Measurements from ENCODE around the gene MYMX. TPM values are rescaled to one million over a fixed set of nuclear protein-coding genes. Genes with fewer than 3 reads are reported as not detected.

MYMX gene
- total and polyA plus RNA-seq, 2 of the 13 experiments (the other 11 are each of a cell fraction or from before 2014, with no cell fraction given), result not detected

DNA sequence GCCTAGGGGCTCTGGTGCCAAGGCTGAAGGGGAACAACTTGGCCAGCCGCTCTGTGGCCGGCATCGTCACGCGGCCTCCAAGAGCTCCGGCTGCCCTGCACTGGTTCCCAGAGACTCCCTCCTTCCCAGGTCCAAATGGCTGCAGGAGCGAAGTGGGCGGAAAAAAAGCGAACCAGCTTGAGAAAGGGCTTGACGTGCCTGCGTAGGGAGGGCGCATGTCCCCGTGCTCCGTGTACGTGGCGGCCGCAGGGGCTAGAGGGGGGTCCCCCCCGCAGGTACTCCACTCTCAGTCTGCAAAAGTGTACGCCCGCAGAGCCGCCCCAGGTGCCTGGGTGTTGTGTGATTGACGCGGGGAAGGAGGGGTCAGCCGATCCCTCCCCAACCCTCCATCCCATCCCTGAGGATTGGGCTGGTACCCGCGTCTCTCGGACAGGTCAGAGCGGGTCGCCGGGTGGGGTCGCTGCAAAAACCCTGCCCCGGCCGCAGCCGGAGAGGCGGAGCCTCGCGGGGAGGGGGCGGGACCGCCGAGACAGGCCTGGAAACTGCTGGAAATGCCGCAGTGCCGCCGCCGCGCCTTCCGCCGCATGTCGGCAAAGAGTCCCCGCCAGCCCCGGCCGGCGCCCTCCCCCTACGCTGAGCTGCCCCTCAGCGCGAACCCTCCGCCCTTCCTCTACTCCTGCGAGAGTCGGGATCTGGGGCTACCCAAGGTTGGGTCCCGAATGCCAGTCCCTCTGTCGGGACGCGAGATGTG lies 29.4 kb downstream of the MYMX start (continued):
- TF ChIP-seq, protein P1, sequence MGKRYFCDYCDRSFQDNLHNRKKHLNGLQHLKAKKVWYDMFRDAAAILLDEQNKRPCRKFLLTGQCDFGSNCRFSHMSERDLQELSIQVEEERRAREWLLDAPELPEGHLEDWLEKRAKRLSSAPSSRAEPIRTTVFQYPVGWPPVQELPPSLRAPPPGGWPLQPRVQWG (CRISPR knock-in tag; IDR thresholded peaks at IDR 0.05; ENCODE audit: borderline replicate concordance, low read depth), result no peak
- TF ChIP-seq ZNF263 (CRISPR knock-in tag; IDR thresholded peaks at IDR 0.05) (peak; percentile 75), ZNF225 (CRISPR knock-in tag; IDR thresholded peaks at IDR 0.05) (peak; percentile 46), ZSCAN29 (CRISPR knock-in tag; conservative IDR thresholded peaks at IDR 0.05) (peak; percentile 2; the same call in 1 of the 2 replicates), ZNF510 (CRISPR knock-in tag; IDR thresholded peaks at IDR 0.05; ENCODE audit: low read depth) (0 out of 2 replicates have a peak, but pooled peaks have one; percentile 20), AKNA (CRISPR knock-in tag; IDR thresholded peaks at IDR 0.05; ENCODE audit: borderline replicate concordance) (no peak), SMARCC2 (IDR thresholded peaks at IDR 0.05) (no peak), KMT2A (CRISPR knock-in tag; IDR thresholded peaks at IDR 0.05) (peak; percentile 61; the same call in 1 of the 2 replicates), CENPX (CRISPR knock-in tag; IDR thresholded peaks at IDR 0.05) (no peak), DMAP1 (CRISPR knock-in tag; IDR thresholded peaks at IDR 0.05) (peak; percentile 91), ZNF616 (CRISPR knock-in tag; IDR thresholded peaks at IDR 0.05; ENCODE audit: low read depth) (peak; percentile 74; the same call in 1 of the 2 replicates), ZNF546 (CRISPR knock-in tag; conservative IDR thresholded peaks at IDR 0.05) (no peak; the same call in none of the 2 replicates), TEF (CRISPR knock-in tag; IDR thresholded peaks at IDR 0.05) (0 out of 2 replicates have a peak, but pooled peaks have one; percentile 67), ZNF10 (CRISPR knock-in tag; IDR thresholded peaks at IDR 0.05; ENCODE audit: borderline replicate concordance, low read depth) (no peak), HCFC1 (IDR thresholded peaks at IDR 0.05; ENCODE audit: low read depth, low read length) (0 out of 2 replicates have a peak, but pooled peaks have one; percentile 39), FLYWCH1 (CRISPR knock-in tag; IDR thresholded peaks at IDR 0.05) (no peak), ZNF350 (CRISPR knock-in tag; IDR thresholded peaks at IDR 0.05; ENCODE audit: borderline replicate concordance, low read depth) (peak; percentile 70), ADNP (CRISPR knock-in tag; IDR thresholded peaks at IDR 0.05) (no peak), ZFP36L2 (CRISPR knock-in tag; IDR thresholded peaks at IDR 0.05) (no peak; the same call in 1 of the 2 replicates), ZNF552 (CRISPR knock-in tag; IDR thresholded peaks at IDR 0.05; ENCODE audit: borderline replicate concordance) (peak; percentile 43; the same call in 1 of the 2 replicates), MIER2 (CRISPR knock-in tag; IDR thresholded peaks at IDR 0.05) (no peak; the same call in 1 of the 2 replicates), TBX2 (CRISPR knock-in tag; IDR thresholded peaks at IDR 0.05; ENCODE audit: borderline replicate concordance) (peak; percentile 70), EHMT2 (IDR thresholded peaks at IDR 0.05; ENCODE audit: borderline replicate concordance, low read depth, low read length) (no peak), STAG1 (CRISPR knock-in tag; IDR thresholded peaks at IDR 0.05) (peak; percentile 17; the same call in 1 of the 2 replicates), ZC3H13 (CRISPR knock-in tag; IDR thresholded peaks at IDR 0.05) (peak; percentile 87), HMG20B (CRISPR knock-in tag; conservative IDR thresholded peaks at IDR 0.05) (0 out of 2 replicates have a peak, but pooled peaks have one; percentile 39)
